ENCODE results near the gene TGM5.
A peak's percentile ranks its signal among the peaks of the same experiment; 100 is the strongest.

Gene TGM5

GRCh38 chr15:43270676-43271306 lies 4.1 kb upstream of the TGM5 start:
- no peak for DNase-seq (ENCODE audit: low spot score)
- TF ChIP-seq CTCF (IDR thresholded peaks at IDR 0.05; ENCODE audit: extremely low read depth, insufficient read depth, missing control alignments), result no peak
- in situ Hi-C loops (cut with MboI; ENCODE audit: low pct_unique_long_range_greater_than_20kb, low sequenced_read_pairs, unreplicated experiment), result no loop called here

- TF ChIP-seq CTCF (IDR thresholded peaks at IDR 0.05; ENCODE audit: extremely low read depth, insufficient read depth, missing control alignments), result no peak
- DNase-seq (ENCODE audit: low spot score), result no peak
- in situ Hi-C loops (cut with MboI; ENCODE audit: low pct_unique_long_range_greater_than_20kb, low sequenced_read_pairs, unreplicated experiment), result no loop called here
Measured at GRCh38 chr15:43270113-43270665, 3.5 kb upstream of the TGM5 start.

- in situ Hi-C loops (cut with MboI; ENCODE audit: low pct_unique_long_range_greater_than_20kb, low sequenced_read_pairs, unreplicated experiment), result no loop called here
- peak; percentile 50 for DNase-seq (ENCODE audit: low spot score)
- peak; percentile 77 for TF ChIP-seq CTCF (IDR thresholded peaks at IDR 0.05; ENCODE audit: extremely low read depth, insufficient read depth, missing control alignments)
Measured at GRCh38 chr15:43268111-43269105, 1.7 kb upstream of the TGM5 start.

- no peak for DNase-seq (ENCODE audit: low spot score)
- in situ Hi-C loops (cut with MboI; ENCODE audit: low pct_unique_long_range_greater_than_20kb, low sequenced_read_pairs, unreplicated experiment), result no loop called here
- no peak for TF ChIP-seq CTCF (IDR thresholded peaks at IDR 0.05; ENCODE audit: extremely low read depth, insufficient read depth, missing control alignments)
Measured at GRCh38 chr15:43267439-43267838, 711 bp upstream of the TGM5 start.

GRCh38 chr15:43266386-43266785 lies 342 bp downstream of the TGM5 start:
- no peak for TF ChIP-seq CTCF (IDR thresholded peaks at IDR 0.05; ENCODE audit: extremely low read depth, insufficient read depth, missing control alignments)
- DNase-seq (ENCODE audit: low spot score), result no peak
- in situ Hi-C loops (cut with MboI; ENCODE audit: low pct_unique_long_range_greater_than_20kb, low sequenced_read_pairs, unreplicated experiment), result no loop called here

- no peak for TF ChIP-seq CTCF (IDR thresholded peaks at IDR 0.05; ENCODE audit: extremely low read depth, insufficient read depth, missing control alignments)
- in situ Hi-C loops (cut with MboI; ENCODE audit: low pct_unique_long_range_greater_than_20kb, low sequenced_read_pairs, unreplicated experiment), result no loop called here
- DNase-seq (ENCODE audit: low spot score), result no peak
Measured at GRCh38 chr15:43260011-43260615, 6.6 kb downstream of the TGM5 start.
